Activated CD4-positive, alpha-beta T cell treated with anti-CD3 and anti-CD28 coated beads for 1 hour (primary cell): Measurements from ENCODE around the gene CHAD.
A peak's percentile ranks its signal among the peaks of the same experiment; 100 is the strongest.

Experiments
- DNase-seq: peaks from one replicate; pipeline ENCODE4 v3.0.0-alpha.2; 2020

Gene CHAD, protein sequence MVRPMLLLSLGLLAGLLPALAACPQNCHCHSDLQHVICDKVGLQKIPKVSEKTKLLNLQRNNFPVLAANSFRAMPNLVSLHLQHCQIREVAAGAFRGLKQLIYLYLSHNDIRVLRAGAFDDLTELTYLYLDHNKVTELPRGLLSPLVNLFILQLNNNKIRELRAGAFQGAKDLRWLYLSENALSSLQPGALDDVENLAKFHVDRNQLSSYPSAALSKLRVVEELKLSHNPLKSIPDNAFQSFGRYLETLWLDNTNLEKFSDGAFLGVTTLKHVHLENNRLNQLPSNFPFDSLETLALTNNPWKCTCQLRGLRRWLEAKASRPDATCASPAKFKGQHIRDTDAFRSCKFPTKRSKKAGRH

DNA sequence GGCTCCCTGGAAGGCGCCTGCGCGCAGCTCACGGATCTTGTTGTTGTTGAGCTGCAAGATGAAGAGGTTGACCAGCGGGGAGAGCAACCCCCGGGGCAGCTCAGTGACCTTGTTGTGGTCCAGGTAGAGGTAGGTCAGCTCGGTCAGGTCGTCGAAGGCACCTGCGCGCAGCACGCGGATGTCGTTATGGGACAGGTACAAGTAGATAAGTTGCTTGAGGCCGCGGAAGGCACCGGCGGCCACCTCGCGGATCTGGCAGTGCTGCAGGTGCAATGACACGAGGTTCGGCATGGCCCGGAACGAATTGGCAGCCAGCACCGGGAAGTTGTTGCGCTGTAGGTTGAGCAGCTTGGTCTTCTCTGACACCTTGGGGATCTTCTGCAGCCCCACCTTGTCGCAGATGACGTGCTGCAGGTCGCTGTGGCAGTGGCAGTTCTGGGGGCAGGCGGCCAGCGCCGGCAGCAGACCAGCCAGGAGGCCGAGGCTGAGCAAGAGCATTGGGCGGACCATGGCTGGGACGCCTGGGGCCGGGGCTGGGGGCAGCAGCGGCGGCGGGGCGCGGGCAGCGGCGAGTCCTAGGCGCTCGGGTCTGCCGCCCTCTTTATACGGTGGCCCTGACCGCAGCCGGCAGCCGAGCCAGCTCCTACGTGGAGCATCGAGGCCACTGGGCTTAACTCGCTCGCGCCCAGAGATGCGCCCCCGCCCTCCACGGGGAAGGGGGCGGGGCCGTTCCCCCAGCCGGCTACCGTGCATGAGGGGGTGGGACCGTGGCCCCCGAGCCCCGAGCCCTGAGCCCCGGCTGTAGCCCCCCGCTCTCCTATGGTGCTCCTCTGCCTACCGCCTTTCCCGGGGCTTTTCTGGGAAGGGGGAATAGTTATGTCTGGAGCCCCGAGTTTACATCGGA lies at the start of gene CHAD:
CHAD (minus strand) TSS at position 577 of the 904 bp plus-strand sequence; CDS start at position 510, 67 bp downstream.
- no peak for DNase-seq

DNA sequence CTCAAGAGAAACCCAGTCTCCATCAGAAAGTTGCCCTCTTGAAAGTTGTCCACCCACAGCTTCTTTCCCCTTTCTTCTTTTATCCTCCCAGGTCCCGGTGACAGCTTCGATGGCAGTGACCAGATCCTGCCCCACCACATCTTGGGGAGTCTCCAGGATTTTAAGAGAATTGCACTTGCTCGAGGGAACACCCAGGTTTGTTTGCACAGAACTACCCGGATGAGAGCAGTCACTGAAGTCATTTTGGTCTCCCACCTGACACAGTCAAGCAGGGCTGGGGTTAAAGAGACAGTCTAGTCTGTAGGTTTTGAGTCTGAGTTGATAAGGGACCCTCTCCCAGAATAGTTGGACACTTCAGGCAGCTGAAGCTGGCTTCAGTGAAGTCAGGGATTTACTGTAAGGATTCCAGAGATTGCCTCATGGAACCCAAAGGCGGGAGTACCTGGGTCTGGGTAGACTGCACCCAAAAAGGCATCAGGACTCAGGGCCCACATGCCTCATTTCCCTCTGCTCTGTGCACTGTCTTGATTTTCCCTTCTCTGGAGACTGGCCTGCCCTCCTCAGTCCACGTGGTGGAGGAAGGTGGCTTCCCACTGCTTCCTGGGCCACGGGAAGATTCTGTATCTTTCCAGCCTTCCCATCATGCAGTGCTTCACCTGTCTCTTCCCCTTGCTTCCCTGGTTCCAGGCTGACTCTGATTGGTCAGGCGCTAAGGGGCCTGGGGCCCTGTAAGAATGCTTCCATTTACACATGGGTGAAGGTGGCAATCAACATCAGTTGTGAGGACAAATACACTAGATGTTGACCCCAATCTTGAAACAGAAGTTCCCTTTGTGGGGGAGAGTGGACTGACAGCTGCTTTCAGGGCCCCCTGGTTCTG lies 49.1 kb upstream of the CHAD start:
- no peak for DNase-seq

DNA sequence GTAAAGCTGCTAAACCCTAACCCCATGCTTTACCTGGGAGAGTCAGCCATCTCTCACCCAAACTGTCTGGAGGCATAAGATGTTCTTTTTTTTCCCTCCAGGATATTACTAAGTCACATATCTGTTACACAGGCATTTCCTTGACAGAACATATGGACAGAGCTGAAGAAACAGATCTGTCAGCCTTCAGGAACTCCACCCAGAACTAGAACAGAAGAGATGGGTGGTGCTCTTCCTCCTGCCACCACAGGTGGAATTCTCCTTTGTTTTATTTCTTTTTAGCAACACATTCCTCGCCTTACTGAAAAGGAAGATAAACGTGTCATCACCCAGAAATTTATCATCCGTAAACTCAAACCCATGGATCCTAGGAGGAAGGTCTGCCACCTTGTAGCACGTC lies 48.3 kb upstream of the CHAD start:
- DNase-seq: no peak

DNA sequence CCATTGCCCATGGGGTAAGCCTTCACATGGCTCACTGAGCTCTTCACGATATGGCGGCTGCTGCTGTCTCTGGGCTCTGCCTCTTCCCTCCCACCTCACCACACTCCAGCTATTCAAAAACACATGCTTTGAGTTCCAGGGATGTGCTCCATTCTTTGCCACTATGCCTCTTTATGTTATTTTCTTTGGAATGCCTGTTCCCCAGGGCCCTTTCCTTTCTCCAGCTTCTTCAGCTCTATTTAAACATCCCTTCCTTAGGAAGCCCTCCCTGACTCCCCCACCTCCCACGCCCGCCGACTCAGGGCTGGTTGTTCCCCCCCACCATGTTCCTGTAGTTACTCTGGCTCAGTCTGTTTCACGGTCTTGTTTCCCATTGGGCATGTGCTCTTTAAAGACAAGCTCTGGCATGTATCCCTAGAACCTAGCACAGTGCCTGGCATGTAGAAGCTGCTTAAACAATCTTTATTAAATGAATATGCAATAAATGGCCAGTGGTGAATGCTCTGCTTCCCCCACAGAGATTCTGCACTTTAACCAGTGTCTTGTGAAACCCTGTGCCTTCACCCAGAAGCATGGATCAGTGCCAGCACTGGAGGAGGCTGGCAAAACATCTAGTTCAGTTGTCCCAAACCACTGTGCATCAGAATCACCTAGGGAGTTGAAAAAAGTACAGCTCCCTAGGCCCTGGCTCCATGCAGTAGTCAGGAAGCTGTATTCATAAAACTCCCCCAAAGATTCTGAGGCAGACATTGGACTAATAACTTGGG lies 46.4 kb upstream of the CHAD start:
- DNase-seq: no peak

DNA sequence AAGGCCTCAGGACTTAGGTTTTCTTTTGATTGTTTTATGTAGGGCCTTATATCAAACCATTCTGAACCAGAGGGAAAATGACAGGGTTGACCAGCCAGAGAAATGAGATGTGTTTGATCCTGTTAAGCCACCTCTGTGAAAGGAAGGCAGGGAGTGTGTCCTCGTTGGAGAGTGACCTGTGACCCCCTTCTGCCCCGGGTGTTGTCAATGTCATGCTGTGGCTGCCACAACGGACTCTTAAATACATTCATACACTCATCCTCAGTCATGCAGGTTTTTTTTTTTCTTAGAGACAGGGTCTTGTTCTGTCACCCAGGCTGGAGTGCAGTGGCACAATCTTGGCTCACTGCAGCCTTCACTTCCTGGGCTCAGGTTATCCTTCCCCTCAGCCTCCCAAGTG lies 45.7 kb upstream of the CHAD start:
- DNase-seq: no peak

DNA sequence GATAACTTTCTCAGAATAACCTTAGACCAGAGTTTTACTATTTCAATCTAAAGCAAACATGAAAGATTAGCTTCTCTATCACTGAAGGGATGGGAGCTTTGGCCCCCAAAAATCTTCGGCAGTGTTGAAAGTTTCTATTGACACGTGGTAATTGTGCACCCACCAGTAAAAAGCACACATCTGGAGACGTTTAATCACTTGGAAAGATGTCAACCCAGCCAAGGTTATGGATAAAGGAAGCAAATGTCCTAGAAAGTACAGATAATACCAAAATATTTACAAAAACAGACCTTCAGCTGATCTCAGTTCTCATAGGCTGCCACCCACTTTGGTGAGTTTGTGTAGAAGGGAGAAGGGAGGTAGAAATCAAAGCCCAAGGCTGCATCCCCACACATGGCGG lies 44.8 kb upstream of the CHAD start:
- DNase-seq: no peak

DNA sequence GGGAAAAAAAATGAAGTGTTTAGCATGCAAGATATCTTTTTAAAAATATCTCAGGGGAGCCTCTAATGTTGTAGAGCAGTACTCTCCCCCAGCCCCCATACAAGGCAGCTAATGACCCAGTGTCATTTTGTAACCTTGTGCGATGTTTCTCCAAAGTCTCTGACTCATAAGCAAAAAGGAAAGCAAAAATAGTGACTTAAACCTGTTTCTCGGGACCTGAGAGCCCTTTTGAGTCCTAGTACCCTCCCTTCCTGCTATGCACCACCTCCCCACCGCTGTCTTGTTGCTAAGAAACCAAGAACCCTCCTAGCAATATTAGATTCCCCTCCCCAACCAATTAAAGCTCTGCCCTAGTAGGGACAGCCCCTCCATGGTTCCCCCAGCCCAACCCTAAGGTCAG lies 42.4 kb upstream of the CHAD start:
- no peak for DNase-seq

DNA sequence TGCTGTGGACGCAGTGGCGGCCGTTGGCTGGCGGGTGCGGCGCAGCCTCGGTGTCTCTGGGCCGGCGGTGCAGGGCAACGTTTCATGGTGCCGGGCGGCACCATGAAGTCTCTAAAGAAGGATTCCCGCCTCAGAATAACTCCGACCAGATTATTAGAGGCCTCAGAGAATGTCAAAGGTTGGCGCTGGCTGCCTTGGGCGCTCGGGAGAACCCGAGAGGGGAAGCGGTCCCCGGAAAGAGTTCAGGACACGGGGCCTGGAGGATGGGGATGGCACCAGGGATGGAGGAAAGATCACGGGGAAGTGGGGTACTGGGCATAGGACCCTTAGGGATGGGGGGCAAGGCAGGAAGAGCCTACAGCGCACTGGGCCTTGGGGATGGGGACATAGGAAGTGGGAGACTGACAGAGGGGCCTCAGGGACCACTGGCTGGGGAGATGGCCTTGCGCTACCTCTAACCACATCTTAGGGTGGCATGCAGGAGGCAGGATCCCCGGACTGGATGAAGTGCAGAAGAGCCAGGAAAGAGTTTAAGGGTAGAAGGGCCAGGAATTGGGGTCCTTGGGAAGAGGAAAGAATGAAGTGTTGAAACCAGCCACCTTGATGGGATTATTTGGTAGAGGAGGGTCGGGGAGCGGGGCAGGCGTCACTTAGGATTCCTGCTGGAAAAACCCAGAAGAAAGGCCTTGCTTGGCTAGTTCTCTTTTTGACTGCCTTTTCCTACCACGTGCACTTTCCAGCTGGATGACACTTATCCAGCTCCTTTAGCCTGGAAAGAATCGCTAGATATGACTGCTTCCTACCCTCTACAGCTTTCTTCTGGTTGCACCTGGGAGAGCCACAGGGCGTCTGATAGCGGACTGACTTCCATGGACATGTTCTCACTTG lies 40.1 kb upstream of the CHAD start:
- no peak for DNase-seq

DNA sequence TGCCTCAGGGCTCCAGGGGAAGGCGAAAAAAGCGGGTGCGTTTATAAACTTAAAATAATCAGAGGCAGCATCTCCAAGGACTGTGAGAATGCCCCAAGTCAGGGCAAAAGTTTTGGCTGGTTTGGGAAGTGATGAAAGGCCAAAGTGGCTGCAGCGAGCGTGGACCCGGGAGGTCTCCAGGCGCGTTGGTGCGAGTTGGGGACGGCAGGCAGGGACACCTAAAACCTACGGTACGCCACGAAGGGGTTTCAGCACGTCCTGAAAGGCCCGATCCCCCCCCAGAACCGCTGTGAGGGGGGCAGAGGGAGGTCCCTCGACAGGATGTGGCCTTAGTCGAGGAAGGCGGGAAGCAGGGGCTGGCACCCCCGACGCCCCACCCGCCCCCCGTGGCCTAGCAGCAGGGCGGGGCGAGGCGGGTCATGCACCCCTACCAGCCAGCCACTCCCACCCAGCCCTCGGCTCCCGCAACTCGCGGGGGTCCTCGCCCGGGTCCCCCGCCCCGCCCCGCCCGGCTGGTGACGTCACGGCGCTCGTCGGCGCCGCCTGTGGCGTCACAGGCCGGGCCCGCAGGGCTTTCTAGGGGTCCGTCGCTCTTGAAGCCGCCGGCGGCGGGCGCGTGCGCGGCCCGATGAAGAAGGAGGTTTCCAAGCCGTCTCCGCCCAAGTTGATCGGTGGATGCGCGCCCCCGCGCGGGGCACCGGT lies 39.3 kb upstream of the CHAD start, which contains the start of gene MYCBPAP:
MYCBPAP (plus strand) TSS at position 569 of the 702 bp plus-strand sequence. CDS start 236 bp downstream, outside the sequence.
- peak; percentile 70 for DNase-seq

DNA sequence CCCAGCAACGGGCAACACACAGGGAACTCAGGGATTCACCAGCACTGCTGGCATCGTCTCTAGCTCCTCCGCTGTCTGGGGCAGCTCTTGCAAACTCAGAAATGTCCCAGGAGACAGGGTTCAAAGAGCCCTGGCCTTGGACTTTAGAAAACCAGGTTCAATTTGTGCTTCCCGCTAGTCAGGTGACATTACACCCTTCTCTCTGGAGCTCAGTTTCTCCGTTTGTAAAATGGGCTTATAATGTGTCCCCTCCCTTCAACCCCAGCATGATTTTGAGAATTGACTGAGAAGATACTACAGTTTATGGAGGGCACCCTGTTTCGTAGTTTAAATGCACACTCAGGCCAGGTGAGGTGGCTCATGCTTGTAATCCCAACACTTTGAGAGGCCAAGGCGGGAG lies 37.6 kb upstream of the CHAD start:
- no peak for DNase-seq

DNA sequence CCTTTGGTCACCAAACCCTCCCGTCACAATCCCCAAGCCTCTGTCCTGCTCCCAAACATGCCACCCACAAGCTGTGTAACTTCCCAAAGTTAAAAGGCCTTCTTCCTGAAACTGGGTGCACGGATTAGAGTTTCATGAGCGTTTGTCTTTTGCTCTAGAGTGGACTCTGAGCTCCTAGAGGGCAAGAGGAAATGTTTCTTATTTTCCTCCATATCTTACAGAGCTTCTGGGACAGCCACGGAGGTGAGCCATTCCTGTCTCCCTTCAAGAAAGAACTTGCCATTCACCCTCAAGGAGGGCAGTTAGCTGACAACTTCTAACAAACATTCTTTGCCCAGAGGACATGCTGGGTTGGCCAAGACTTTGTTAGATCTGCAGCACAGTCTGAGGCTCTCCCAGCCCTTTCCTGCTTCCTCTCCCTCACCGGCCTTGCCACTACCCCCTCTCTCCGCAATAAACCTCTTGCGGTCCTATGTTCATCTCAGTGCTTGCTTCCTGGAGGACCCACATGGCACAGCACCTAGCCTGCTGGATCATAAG lies 37.0 kb upstream of the CHAD start:
- no peak for DNase-seq

DNA sequence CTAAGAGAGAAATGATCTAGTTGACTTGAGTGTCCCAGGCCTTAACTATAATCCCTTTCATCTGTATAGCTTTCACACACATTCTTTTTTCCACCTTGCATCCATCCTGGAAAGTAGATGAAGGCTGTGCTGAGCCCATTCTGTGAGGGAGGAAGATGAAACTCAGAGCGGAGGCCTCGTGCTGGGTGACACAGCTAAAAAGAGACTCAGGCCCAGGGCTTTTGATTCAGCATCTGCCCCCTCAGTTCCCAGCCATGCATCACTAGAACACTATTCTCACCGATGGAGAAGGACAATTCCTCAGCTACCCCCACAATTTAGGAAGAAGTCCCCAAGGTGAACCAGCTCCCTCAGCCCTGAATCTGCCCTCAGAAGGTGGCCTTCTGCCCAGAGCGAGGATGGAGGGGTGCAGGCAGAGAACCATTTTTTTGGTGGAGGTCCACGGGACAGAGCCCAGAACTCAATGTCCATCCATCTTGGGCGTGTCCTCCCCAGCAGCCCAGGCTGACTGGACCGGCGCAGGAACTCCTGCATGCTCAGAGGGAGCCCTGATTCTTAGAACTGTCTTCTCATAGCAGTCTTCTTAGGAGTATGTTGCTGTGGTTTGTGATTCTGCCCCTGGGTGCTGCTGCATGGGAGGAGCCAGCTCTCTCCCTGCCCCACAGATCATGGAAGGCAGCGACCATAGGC lies 33.8 kb upstream of the CHAD start:
- DNase-seq: no peak

DNA sequence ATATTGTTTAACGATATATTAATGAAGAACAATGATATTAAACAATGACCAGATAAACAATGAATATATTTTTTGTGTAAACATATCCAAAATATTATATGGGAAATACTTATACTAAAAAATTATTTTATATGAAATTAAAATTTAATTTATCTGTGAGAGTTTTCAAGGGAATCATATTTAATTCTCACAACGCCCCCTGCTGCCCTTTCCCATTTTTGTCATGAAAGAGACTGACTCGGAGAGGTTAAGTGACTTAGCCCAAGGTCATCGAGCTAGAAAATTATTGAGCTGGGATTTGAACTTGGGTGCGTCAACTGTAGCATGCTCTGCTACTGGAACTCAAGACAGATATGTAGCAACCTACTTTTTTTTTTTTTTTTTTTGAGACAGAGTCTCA lies 32.4 kb upstream of the CHAD start:
- no peak for DNase-seq

DNA sequence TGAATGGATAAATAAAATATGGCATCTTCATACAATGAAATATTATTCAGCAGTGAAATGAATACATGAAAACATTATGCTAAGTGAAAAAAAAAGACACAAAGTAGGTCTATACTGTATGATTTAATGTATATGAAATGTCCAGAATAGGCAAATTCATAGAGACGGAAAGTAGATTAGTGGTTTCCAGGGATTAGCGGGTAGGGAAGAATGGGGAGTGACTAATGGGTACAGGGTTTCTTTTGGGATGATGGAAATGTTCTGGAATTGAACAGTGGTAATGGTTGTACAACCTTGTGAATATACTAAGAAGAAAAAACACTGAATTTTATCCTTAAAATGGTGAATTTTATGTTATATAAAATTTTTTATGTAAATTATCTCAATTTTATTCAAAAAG lies 31.0 kb upstream of the CHAD start:
- DNase-seq: no peak

DNA sequence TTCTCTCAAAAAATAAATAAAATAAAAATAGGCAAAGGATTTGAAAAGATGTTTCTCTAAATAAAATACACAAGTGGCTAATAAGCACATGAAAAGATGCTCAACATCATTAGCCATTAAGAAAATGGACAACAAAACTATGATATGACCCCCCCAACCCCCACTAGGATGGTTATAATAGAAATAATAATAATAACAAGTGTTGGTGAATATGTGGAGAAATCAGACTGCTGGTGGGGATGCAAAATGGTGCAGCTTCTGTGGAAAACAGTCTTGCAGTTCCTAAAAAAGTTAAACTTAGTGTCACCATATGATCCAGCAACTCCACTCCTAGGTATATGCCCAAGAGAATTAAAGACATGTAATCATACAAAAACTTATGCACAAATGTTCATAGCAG lies 30.6 kb upstream of the CHAD start:
- no peak for DNase-seq

DNA sequence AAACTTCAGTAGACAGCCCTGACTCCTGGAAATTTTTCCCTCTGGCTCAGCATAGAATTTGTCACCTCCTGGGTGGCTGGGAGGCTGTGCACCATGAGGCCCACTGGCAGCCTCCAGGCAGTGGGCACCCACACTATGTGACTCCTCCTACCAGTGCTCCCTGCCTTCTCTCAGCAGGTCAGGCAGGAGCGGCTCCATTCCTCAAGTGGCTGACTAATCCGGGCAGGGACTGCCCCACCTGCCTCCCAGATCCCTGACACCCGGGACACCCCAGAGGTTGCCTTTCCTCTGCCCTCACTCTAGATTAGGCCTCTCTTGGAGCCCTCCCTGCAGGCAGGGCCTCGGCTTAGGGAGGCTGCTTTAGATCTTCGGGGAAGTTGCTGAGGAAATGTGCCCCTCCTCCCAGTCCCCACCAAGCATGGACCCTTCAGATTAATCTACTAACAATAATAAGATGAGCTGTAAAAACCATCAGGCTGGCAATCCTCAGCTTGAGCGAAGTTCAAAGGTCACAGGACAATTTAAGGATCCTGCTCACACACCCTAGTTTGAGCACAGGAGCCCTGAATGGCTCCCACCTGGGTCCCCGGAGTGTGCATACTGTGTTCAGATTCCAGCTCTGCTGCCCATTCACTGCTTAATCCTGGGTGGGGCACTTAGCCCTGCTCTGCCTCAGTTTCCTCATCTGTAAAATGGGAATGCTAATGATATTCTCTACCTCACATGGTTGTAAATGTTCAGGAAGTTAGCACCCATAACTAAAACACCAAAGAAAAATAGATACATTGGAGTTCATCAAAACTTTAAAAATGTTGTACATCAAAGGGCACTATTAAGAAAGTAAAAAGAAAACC lies 29.6 kb upstream of the CHAD start:
- DNase-seq: no peak

DNA sequence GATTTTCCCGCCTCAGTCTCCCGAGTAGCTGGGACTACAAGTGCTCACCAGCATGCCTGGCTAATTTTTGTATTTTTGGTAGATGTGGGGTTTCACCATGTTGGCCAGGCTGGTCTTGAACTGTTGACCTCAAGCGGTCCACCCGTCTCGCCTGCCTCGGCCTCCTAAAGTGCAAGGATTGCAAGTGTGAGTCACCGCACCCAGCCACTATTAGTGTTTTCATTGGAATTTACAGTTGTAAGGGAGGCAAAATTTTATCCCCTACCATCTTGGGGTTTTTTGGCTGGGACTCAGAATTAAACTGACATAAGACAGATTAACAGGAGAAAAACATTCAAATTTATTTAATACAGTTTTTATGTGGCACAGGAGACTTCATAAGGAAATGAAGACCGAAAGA lies 27.2 kb upstream of the CHAD start:
- DNase-seq: no peak

DNA sequence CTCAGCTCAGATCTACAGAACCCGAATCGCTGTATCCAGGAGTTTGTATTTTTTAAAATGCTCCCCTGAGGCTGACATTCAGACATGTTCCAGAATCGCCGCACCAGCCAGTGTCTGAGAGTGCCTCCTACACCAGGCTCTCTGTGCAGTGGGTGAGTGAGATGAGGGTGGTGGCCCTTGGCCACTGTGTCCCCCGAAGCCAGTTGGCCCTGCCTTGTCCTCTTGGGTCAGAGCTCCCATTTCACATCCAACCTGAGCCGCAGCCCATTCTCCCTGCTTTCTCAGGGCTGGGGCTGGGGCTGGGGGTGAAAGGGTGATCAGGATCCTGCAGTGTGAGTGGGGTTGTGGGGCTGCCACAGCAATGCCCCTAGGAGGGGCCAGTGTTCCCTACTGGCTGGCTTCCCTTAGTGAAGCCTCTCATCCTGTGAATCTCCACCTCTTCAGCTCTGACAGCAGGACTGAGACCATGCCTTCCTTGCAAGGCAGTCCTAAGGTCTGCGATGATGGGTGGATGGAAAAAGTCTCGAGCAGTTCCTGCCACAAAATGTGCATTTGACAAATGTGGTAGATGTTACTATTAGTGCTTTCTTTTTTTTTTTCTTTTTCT lies 26.6 kb upstream of the CHAD start:
- no peak for DNase-seq
